NCI-H345 treated with DMSO at 0.1 percent for 48 hours (cell line): ENCODE results near the gene MAPT.
"Not testable (repeated sequence)": the region's sequence is repeated elsewhere in the genome, so short reads cannot be mapped to it uniquely, and the experiment has no call there.

Source experiments
- DNase-seq: peaks from one replicate; lab custom pipeline; 2025; ENCODE audit not compliant: unreplicated experiment; lab: John Stamatoyannopoulos, UW

MAPT gene

GRCh38 chr17:45923511-45924268 is 29.3 kb downstream of the MAPT start:
- no peak for DNase-seq

- DNase-seq, result no peak
Observed at GRCh38 chr17:45924332-45924820, 30.0 kb downstream of the MAPT start.

- no peak for DNase-seq
Observed at GRCh38 chr17:45925311-45925710, 31.0 kb downstream of the MAPT start.

- DNase-seq, result no peak
Observed at GRCh38 chr17:45927247-45927646, 32.9 kb downstream of the MAPT start.

DNA sequence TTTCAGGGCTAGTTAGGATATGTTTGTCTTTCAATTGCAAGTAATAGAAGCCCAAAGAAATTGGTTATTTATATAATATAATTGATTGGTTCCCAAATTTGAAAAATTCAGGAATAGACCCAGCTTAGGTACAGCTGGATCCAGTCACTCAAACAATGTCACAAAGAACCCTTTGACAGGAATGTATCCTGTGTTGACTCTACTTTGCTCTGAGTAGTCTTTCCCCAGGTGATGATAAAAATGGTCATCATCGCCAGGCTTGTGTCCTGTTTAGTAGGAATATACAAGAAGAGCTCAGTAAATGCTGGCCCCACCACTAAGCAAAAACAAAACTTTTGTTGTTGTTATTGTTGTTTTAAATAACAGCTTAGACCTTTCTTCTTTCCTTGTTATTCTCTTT is 35.0 kb downstream of the MAPT start:
- DNase-seq, result no peak

GRCh38 chr17:45930420-45930951 is 36.1 kb downstream of the MAPT start:
- DNase-seq, result no peak

- no peak for DNase-seq
Observed at GRCh38 chr17:45931677-45932076, 37.3 kb downstream of the MAPT start.

GRCh38 chr17:45934044-45934979 is 40.0 kb downstream of the MAPT start:
- no peak for DNase-seq

DNA sequence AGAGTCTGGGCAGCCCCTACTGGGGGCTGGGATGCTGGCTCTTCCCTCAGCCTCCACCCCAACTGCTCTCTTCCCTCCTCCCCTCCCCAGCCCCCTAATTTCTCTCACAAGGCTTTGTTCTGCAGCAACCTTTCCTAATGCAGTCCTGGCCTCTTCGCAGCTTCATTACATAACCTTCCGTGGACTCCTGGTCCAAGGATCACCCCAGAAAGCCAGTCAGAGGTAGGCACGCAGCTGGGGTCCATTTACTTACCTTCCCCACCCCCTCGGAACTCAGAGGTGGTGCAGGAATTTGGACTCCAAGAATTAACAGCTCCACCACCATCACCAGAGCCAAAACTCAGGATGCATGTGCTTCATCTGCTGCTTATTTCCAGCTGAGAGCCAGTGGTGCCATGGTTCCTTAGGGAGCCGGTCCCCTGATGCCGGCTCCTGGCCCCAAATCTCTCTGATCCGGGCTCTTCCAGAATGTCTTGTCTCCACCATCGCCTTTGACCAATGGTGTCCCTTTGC is 40.9 kb downstream of the MAPT start:
- no peak for DNase-seq

GRCh38 chr17:45935710-45936509 is 41.6 kb downstream of the MAPT start:
- DNase-seq, result no peak

- peak; percentile 4 for DNase-seq
Observed at GRCh38 chr17:45936610-45937009, 42.3 kb downstream of the MAPT start.

DNA sequence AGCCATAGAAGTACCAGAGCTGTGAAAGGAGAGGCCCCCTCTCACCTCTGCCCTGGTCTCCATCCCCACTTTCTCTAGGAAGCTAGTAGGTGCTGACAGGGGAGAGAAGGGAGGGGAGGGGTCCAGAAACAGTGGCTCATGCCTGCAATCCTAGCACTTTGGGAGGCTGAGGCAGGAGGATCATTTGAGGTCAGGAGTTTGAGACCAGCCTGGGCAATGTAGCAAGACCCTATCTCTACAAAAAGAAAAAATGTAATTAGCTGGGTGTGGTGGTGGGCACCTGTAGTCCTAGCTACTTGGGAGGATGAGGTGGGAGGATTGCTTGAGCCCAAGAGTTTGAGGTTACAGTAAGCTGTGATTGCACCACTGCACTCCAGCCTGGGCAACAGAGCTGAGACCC is 42.8 kb downstream of the MAPT start:
- not testable (repeated sequence) for DNase-seq

DNA sequence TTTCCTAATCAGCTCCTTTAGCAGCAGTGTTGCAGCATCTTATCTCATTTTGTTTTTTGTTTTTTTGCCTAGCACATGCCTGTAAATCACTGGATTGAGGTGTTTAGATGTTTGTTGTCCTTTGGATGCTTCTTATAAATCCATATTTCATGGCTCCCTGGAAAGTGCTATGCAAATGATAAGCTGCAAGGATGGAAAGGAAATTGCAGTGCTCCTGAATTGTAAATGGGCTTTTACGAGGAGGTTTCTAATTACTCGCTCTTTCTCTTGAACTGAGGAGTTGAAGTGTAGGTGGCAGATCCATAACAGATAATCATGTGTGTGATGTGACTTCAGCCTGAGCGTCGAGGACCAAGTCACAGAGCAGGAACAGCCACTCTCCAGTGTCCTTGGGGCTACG is 45.0 kb downstream of the MAPT start:
- DNase-seq, result no peak

DNA sequence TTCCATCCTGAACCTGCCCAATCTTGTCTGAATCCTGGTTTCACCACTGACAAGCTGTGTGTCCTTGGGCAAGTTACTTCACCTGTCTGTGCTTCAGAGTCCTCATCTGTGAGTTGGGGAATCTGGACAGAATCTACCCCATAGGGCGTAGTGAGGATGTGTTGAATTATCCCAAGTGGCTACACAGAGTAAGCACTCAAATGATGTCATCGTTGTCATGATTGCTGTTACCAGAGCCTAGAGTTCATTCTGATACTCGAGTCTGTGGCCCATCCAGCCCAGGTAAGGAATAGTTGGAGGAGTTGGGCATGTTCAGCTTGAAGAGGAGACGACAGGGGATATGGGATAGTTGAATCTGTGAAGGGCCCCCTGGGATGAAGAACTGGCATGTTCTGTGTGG is 45.9 kb downstream of the MAPT start:
- DNase-seq, result no peak

GRCh38 chr17:45940826-45941225 is 46.5 kb downstream of the MAPT start:
- DNase-seq, result no peak

DNA sequence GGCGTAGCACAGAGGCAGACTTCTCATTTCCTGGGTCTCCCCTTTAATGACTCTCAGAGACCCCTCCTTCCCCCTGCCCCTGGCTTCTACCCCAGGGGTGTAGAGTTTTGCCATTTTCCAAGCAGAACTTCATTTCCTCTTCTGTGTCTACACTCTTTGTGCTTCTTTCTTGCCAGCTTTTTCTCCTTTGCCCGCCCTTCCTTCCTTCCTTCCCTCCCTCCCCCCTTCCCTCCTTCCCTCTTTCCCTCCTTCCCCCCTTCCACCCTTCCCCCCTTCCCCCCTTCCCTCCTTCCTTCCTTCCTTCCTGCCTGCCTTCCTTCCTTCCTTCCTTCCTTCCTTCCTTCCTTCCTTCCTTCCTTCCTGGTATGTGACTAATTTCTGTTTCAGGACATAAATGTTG is 47.0 kb downstream of the MAPT start:
- no peak for DNase-seq

DNA sequence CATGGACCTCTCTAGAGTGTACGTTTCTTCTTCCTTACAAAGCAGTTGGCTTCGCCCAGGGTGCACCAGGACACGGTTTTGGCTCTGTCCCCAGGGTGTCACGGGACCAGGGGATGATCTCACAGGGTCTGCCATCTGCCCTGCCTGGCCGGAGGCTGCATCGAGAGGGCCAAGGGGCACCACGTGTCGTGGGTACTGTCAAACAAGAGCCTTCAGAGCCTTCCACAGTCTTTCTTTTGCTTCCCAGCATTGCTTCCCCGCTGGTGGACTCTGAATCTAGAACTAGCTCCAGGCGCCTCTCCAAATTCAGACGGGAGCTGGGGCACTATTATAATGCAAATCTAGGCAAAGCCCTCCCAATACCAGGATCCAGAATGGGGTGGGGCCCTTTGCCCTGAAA is 47.9 kb downstream of the MAPT start:
- no peak for DNase-seq

- DNase-seq, result no peak
Observed at GRCh38 chr17:45946841-45947256, 52.5 kb downstream of the MAPT start.

- no peak for DNase-seq
Observed at GRCh38 chr17:45948498-45948880, 54.1 kb downstream of the MAPT start.

GRCh38 chr17:45948881-45949624 is 54.7 kb downstream of the MAPT start:
- DNase-seq, result no peak
